Calu3 (cell line): Measurements from ENCODE around the gene KCNG2. TPM values are rescaled to one million over a fixed set of nuclear protein-coding genes. Genes with fewer than 3 reads are reported as not detected.

Source experiments
- BruUV-seq: library from RNA; stranded (reverse); fragments of 400-500 nt; replicated peaks from 2 replicates; lab custom pipeline; 2021; lab: Mats Ljungman, UMichigan
- CTCF ChIA-PET: fragments of 300-600 bp; sonication (Branson Sonifier 250); formaldehyde crosslinking; loops from one replicate; lab custom pipeline; 2022; ENCODE audit warnings: antibody characterized with exemption; lab: Charles Lee
- DNase-seq: peaks from one replicate; pipeline ENCODE4 v3.0.0; 2022
- H3K27ac Mint-ChIP-seq: one replicate; pipeline ENCODE4 v1.8.0; 2022; ENCODE audit warnings: mixed read lengths; ENCODE audit not compliant: unreplicated experiment
- H3K27me3 Mint-ChIP-seq: one replicate; pipeline ENCODE4 v1.8.0; 2022; ENCODE audit warnings: mixed read lengths; ENCODE audit not compliant: unreplicated experiment
- H3K36me3 Mint-ChIP-seq: one replicate; pipeline ENCODE4 v1.8.0; 2022; ENCODE audit warnings: mild to moderate bottlenecking, moderate library complexity, mixed read lengths; ENCODE audit not compliant: insufficient read depth, unreplicated experiment
- H3K4me1 Mint-ChIP-seq: one replicate; pipeline ENCODE4 v1.8.0; 2022; ENCODE audit warnings: mild to moderate bottlenecking, low read depth, mixed read lengths; ENCODE audit not compliant: unreplicated experiment
- H3K4me3 Mint-ChIP-seq: one replicate; pipeline ENCODE4 v1.8.0; 2022; ENCODE audit warnings: mild to moderate bottlenecking, low read depth, moderate library complexity, mixed read lengths; ENCODE audit not compliant: unreplicated experiment
- H3K9me3 Mint-ChIP-seq: one replicate; pipeline ENCODE4 v1.8.0; 2022; ENCODE audit warnings: low read depth, mixed read lengths; ENCODE audit not compliant: unreplicated experiment
- intact Hi-C: fragments of 100-400 bp; cut with micrococcal nuclease; formaldehyde crosslinking; loops from one replicate; pipeline ENCODE4 v1.10.0; 2022; ENCODE audit not compliant: unreplicated experiment
- total RNA-seq: library from RNA; stranded (reverse); gene quantifications from 2 replicates; pipeline ENCODE4 v1.2.3, GENCODE V29; 2022
- TF ChIP-seq, protein P1 (sequence below): fragments of 200-600 bp; IDR thresholded peaks from one replicate; pipeline ENCODE4 v1.8.0; 2022; ENCODE audit warnings: antibody characterized with exemption; ENCODE audit not compliant: unreplicated experiment

The KCNG2 gene
- total RNA-seq, 1 experiment from 2014 or later = not detected

DNA sequence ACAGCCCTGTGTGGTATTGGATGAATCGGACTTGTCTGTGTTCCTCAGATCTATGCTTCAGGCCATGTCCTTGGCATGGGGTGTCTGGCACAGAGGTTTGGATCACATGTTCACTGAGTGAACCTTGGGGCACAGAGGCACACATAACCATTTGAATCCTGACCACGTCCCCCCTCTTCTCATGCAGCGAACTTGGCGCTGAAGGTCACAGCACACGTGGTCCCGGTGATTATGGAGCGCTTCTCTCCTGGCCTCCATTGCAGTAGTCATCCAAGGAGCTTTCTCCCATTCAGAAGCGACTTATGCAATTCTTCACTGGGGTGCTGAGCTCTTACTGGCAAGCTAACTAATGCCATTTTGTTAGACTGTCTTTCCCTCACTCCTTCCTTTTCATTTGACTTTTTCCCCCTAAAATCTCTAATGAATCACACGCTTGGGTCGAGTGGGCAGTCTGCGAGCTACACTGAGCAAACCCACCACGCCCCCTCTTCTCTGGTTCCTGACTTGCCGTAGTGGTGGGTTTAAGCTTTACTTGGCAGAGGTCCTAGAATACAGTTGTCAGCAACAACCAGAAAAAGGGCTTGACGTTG is 59.4 kb downstream of the KCNG2 start:
- H3K4me3 Mint-ChIP-seq = no peak overlapping the region
- peaks cover 5% of the 10 kb centered on the region for H3K36me3 Mint-ChIP-seq
- CTCF ChIA-PET = no interaction called here
- H3K9me3 Mint-ChIP-seq = peaks cover 3% of the 10 kb centered on the region
- BruUV-seq = no TSS peak
- H3K27me3 Mint-ChIP-seq = peaks cover 14% of the 10 kb centered on the region
- peak overlapping the region; percentile 42 for H3K27ac Mint-ChIP-seq
- no peak for DNase-seq
- TF ChIP-seq, protein P1, sequence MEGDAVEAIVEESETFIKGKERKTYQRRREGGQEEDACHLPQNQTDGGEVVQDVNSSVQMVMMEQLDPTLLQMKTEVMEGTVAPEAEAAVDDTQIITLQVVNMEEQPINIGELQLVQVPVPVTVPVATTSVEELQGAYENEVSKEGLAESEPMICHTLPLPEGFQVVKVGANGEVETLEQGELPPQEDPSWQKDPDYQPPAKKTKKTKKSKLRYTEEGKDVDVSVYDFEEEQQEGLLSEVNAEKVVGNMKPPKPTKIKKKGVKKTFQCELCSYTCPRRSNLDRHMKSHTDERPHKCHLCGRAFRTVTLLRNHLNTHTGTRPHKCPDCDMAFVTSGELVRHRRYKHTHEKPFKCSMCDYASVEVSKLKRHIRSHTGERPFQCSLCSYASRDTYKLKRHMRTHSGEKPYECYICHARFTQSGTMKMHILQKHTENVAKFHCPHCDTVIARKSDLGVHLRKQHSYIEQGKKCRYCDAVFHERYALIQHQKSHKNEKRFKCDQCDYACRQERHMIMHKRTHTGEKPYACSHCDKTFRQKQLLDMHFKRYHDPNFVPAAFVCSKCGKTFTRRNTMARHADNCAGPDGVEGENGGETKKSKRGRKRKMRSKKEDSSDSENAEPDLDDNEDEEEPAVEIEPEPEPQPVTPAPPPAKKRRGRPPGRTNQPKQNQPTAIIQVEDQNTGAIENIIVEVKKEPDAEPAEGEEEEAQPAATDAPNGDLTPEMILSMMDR = no peak
- H3K4me1 Mint-ChIP-seq = no peaks in the 10 kb centered on the region
- intact Hi-C loops = no loop called here

DNA sequence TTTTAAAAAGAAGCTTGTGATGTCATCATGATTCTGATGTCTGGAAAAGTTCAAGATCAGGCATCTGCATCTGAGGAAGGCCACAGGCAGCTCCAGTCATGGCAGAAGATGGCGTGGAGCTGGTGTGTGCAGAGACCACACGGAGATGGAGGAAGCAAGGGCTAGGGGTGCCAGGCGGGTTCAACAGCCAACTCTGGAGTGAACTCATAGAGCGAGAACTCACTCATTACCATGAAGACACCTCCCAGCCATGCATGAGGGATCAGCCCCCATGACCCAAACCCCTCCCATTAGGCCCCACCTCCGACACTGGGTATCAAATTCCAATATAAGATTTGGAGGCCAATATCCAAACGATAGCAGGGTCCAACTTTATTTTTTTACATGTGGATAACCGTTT is 61.6 kb downstream of the KCNG2 start:
- H3K4me3 Mint-ChIP-seq = no peak overlapping the region
- H3K4me1 Mint-ChIP-seq = no peaks in the 10 kb centered on the region
- peaks cover 19% of the 10 kb centered on the region for H3K27me3 Mint-ChIP-seq
- CTCF ChIA-PET = no interaction called here
- intact Hi-C loops = no loop called here
- H3K27ac Mint-ChIP-seq = no peak overlapping the region
- no TSS peak for BruUV-seq
- TF ChIP-seq, protein P1 = no peak
- no peak for DNase-seq
- H3K9me3 Mint-ChIP-seq = no peaks in the 10 kb centered on the region
- peaks cover 5% of the 10 kb centered on the region for H3K36me3 Mint-ChIP-seq

DNA sequence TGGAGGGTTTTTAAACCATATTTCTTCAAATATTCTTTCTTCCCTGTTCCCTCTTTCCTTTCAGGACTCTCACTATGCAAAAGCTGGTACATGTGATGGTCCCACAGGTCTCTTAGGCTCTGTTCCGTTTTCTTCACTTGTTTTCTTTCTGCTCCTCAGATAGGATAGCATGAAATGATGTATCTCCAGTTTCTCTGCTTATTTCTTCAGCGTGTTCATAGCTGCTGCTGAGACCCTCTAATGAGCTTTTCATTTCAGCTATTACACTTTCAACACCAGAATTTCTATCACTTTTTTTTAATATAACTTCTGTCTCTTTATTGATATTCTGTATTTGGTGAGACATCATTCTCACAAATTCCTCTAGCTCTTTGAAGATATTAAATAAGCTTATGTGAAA is 63.9 kb downstream of the KCNG2 start:
- no peak overlapping the region for H3K27ac Mint-ChIP-seq
- H3K27me3 Mint-ChIP-seq = peaks cover 19% of the 10 kb centered on the region
- peaks cover 5% of the 10 kb centered on the region for H3K36me3 Mint-ChIP-seq
- no peak overlapping the region for H3K4me3 Mint-ChIP-seq
- CTCF ChIA-PET = no interaction called here
- H3K9me3 Mint-ChIP-seq = no peaks in the 10 kb centered on the region
- no peaks in the 10 kb centered on the region for H3K4me1 Mint-ChIP-seq
- TF ChIP-seq, protein P1 = no peak
- DNase-seq = no peak
- intact Hi-C loops = no loop called here
- no TSS peak for BruUV-seq

DNA sequence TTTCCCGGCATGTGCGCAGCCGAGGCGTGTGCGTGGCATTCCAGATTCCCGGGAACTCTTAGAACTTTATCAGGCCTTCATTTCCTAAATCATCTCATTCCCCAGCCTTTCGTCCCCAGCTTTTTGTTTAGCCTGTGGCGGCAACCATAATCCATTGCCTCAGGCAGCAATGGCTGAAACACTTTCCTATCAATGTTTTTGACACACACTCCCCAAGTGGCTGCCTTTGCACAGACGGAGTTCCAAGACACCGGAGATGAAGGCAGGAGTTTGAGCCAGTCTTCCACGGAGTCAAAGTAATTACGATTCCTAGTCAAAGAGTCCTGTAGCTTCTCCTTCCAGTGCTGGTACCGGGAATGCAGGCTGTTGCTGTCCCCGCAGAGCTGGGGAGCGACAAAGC is 64.8 kb downstream of the KCNG2 start:
- Mint-ChIP-seq H3K27me3 (peaks cover 19% of the 10 kb centered on the region), H3K27ac (no peak overlapping the region), H3K4me3 (no peak overlapping the region), H3K4me1 (no peaks in the 10 kb centered on the region), H3K9me3 (no peaks in the 10 kb centered on the region), H3K36me3 (peaks cover under 1% of the 10 kb centered on the region)
- TF ChIP-seq, protein P1 = no peak
- intact Hi-C loops = no loop called here
- CTCF ChIA-PET = no interaction called here
- DNase-seq = no peak
- BruUV-seq = no TSS peak
